Spleen (tissue), 11 donors: Measurements from ENCODE around the gene RHO. TPM values are rescaled to one million over a fixed set of nuclear protein-coding genes. Genes with fewer than 3 reads are reported as not detected.

Experiments
- DNase-seq: peaks from one replicate; pipeline ENCODE4 v3.0.0-alpha.2; 2020
- H3K27ac ChIP-seq, 8 donors: fragments of 200-600 bp; sonication (generic) in 7 of 8; 1 replicate in 4 of 8; 2 replicates in 4 of 8; pipeline versions ENCODE4 v1.5.0 to v1.8.0; 2016 to 2021; ENCODE audit warnings: inconsistent platforms in 4 of 8, mild to moderate bottlenecking in 4 of 8, moderate library complexity in 1 of 8
- H3K27me3 ChIP-seq, 7 donors: fragments of 200-600 bp; sonication (generic) in 6 of 7; replicated peaks in 1 of 7; 1 replicate in 4 of 7; 2 replicates in 3 of 7; pipeline versions ENCODE4 v1.5.0 to v1.8.0; 2016 to 2021; ENCODE audit warnings: inconsistent platforms in 3 of 7, mild to moderate bottlenecking in 1 of 7
- H3K36me3 ChIP-seq, 6 donors: fragments of 200-600 bp; sonication (generic) in 5 of 6; 1 replicate in 4 of 6; 2 replicates in 2 of 6; pipeline versions ENCODE4 v1.5.0 to v1.8.0; 2016 to 2021; ENCODE audit warnings: inconsistent platforms in 2 of 6
- H3K4me1 ChIP-seq, 6 donors: fragments of 200-600 bp; sonication (generic) in 5 of 6; 1 replicate in 3 of 6; 2 replicates in 3 of 6; pipeline versions ENCODE4 v1.5.0 to v1.8.0; 2016 to 2021; ENCODE audit warnings: inconsistent platforms in 3 of 6
- H3K4me3 ChIP-seq, 8 donors: fragments of 200-600 bp; sonication (generic) in 7 of 8; 1 replicate in 4 of 8; 2 replicates in 4 of 8; pipeline versions ENCODE4 v1.5.0 to v1.8.0; 2016 to 2021; ENCODE audit warnings: inconsistent platforms in 4 of 8, mild to moderate bottlenecking in 4 of 8, moderate library complexity in 2 of 8
- H3K9me3 ChIP-seq, 8 donors: fragments of 200-600 bp; sonication (generic) in 7 of 8; 1 replicate in 4 of 8; 2 replicates in 4 of 8; pipeline versions ENCODE4 v1.5.0 to v1.8.0; 2016 to 2021; ENCODE audit warnings: inconsistent platforms in 4 of 8
- POLR2A ChIP-seq, 3 donors: fragments of 450-650 bp; IDR thresholded peaks; one replicate each; pipeline ENCODE4 v1.5.1; 2017; ENCODE audit warnings: antibody characterized with exemption in 3 of 3, mild to moderate bottlenecking in 1 of 3
- POLR2AphosphoS5 ChIP-seq, 3 donors: sonication (generic); formaldehyde crosslinking; IDR thresholded peaks; one replicate each; pipeline ENCODE4 v1.5.1; 2017; ENCODE audit warnings: antibody characterized with exemption in 3 of 3
- WGBS, 5 donors: extraction: QIAGEN DNeasy Blood & Tissue Kit in 3 of 5; methylation state at CpG; one replicate each; pipeline versions ENCODE4 v1.1.5 to v1.1.7; 2013 to 2018; 5-methylcytosine and 5-hydroxymethylcytosine counted together
- intact Hi-C: fragments of 100-400 bp; cut with DNase I; formaldehyde crosslinking; loops from one replicate; pipeline ENCODE4 v1.15.0; 2023; ENCODE audit warnings: low total_unique reads
- polyA plus RNA-seq, 3 donors: library from polyadenylated mRNA; stranded (reverse); fragments of 200-250 nt; gene quantifications; one replicate each; pipeline ENCODE4 v1.2.1, GENCODE V29; 2013
- total RNA-seq, 7 donors: library from RNA; depleted of rRNA in 3 of 7; stranded (reverse); fragments of >200 nt in 3 of 7; fragmentation: NEBNext Ultra II Directional in 4 of 7; extraction: Animal tissue kit (Norgen Biotek cat#: 25700) in 4 of 7; gene quantifications; one replicate each; pipeline versions ENCODE4 v1.1.0 to v1.2.1, GENCODE V29; 2016 to 2021
- TF ChIP-seq, protein P1 (sequence below), 11 experiments: fragments of 200-600 bp in 7 of 11; fragments of 450-650 bp in 4 of 11; sonication (generic) in 4 of 11; IDR thresholded peaks in 8 of 11; conservative IDR thresholded peaks in 3 of 11; 1 replicate in 7 of 11; 2 replicates in 4 of 11; pipeline versions ENCODE4 v1.4.0 to v1.8.0; 2016 to 2021; ENCODE audit warnings: antibody characterized with exemption in 11 of 11, inconsistent platforms in 4 of 11, mild to moderate bottlenecking in 1 of 11
- donor health status: healthy with polysubstance abuse.
- donor health status: DM: no; HTN: no; CAD: no; lungs with moderate emphysema.
- donor health status: DM: no; HTN: no; CAD: no.
- donor health status: Bipolar disorder and iron deficiency.
- donor health status: healthy.
- donor health status: DM: no; HTN: no; CAD: no.
- donor health status: DM: yes; HTN: yes; CAD: no.

The RHO gene
- total and polyA plus RNA-seq, 10 donors = not detected

DNA sequence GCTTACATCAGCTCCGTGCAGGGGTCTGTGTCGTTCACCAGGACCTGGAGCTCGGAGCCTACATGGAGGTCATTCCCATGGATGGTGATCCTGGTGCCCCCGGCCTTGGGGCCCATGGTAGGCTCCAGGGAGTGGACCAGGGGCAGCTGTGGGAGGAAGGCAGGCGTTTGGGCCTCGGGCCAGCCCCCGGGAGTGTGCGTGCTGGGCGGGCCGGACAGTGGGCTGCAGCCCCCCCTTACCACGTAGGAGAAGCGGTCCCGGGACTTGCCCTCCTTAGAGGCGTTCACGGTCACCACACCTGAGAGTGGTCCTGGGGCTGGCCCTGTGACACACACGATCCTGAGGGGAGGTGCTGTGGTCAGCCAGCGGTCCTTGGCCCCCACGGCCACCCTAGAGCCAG lies 44.2 kb downstream of the RHO start:
- WGBS, 5 donors = 73 to 87% (median 82%) methylated on average over 16 to 18 of the region's 18 CpGs; no CpG with 5 or more reads in 1 of the 5 donors
- Histone ChIP-seq H3K27ac (peak overlapping the region in 1 of 8 donors; percentile 21), H3K9me3 (no peaks in the 10 kb centered on the region), H3K36me3 (peaks cover 0 to 99% (median 45%) of the 10 kb centered on the region in 6 donors), H3K4me1 (peaks cover 18 to 58% (median 29%) of the 10 kb centered on the region in 6 donors), H3K27me3 (no peaks in the 10 kb centered on the region), H3K4me3 (no peak overlapping the region)
- intact Hi-C loops = no loop called here
- TF ChIP-seq, protein P1, sequence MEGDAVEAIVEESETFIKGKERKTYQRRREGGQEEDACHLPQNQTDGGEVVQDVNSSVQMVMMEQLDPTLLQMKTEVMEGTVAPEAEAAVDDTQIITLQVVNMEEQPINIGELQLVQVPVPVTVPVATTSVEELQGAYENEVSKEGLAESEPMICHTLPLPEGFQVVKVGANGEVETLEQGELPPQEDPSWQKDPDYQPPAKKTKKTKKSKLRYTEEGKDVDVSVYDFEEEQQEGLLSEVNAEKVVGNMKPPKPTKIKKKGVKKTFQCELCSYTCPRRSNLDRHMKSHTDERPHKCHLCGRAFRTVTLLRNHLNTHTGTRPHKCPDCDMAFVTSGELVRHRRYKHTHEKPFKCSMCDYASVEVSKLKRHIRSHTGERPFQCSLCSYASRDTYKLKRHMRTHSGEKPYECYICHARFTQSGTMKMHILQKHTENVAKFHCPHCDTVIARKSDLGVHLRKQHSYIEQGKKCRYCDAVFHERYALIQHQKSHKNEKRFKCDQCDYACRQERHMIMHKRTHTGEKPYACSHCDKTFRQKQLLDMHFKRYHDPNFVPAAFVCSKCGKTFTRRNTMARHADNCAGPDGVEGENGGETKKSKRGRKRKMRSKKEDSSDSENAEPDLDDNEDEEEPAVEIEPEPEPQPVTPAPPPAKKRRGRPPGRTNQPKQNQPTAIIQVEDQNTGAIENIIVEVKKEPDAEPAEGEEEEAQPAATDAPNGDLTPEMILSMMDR (IDR thresholded peaks at IDR 0.05 in 8 of 11, conservative IDR thresholded peaks at IDR 0.05 in 3 of 11) = no peak
- no peak for TF ChIP-seq POLR2A (IDR thresholded peaks at IDR 0.05)
- TF ChIP-seq POLR2AphosphoS5 (IDR thresholded peaks at IDR 0.05) = peak in 2 of 3 donors; percentile 28 to 66
- DNase-seq = no peak

DNA sequence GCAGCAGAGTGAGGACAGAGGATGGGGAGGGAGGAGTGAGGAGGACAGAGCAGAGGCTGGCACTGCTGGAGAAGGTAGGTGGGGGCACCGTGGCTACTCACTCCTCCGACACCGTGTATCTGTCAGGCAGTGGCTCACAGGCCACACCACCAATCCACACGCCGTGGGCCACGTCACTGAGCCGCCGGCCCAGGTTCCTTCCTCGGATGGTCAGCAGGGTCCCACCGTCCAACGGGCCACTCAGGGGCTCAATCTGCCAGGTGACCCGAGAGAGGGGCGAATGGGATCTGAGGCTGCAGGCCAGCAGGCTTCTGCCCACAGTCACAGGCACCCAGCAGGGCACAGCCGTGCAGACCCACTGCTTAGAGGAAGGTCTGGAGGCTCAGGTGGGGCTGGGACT lies 45.1 kb downstream of the RHO start:
- Histone ChIP-seq H3K9me3 (no peaks in the 10 kb centered on the region), H3K36me3 (peaks cover 0 to 97% (median 43%) of the 10 kb centered on the region in 6 donors), H3K4me1 (peaks cover 27 to 58% (median 34%) of the 10 kb centered on the region in 6 donors), H3K27me3 (no peaks in the 10 kb centered on the region), H3K4me3 (no peak overlapping the region), H3K27ac (peak overlapping the region in 2 of 8 donors; percentile 17 to 21)
- no peak for TF ChIP-seq POLR2AphosphoS5 (IDR thresholded peaks at IDR 0.05)
- TF ChIP-seq POLR2A (IDR thresholded peaks at IDR 0.05) = no peak
- TF ChIP-seq, protein P1 (IDR thresholded peaks at IDR 0.05 in 8 of 11, conservative IDR thresholded peaks at IDR 0.05 in 3 of 11) = no peak
- intact Hi-C loops = no loop called here
- 92 to 95% (median 94%) methylated on average over 13 to 14 of the region's 14 CpGs for WGBS, 5 donors
- DNase-seq = no peak

DNA sequence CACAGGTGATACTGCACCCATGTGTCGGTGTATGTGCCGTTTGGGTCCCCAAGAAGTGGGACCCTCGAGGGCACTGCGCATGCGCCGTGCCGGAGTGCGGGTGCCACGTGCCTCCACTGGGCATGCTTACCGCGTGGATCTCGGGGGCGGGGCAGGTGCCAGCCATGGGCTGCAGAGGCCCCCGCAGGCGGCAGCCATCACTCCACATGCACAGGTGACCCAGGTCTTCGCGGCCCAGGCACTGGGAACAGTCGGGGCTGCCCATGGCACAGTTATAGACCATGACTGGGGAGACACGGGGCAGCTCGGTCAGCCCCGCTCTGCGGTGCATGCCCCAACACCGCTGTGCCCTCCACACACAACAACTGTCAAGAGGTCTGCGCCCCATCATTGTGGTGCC lies 45.8 kb downstream of the RHO start:
- no peak for TF ChIP-seq POLR2A (IDR thresholded peaks at IDR 0.05)
- TF ChIP-seq POLR2AphosphoS5 (IDR thresholded peaks at IDR 0.05) = peak in 1 of 3 donors; percentile 40
- TF ChIP-seq, protein P1 (IDR thresholded peaks at IDR 0.05 in 8 of 11, conservative IDR thresholded peaks at IDR 0.05 in 3 of 11) = no peak
- H3K4me3 ChIP-seq = no peak overlapping the region
- no peak for DNase-seq
- peaks cover 32 to 61% (median 41%) of the 10 kb centered on the region in 6 donors for H3K4me1 ChIP-seq
- 90 to 94% (median 92%) methylated on average over 14 to 24 of the region's 24 CpGs for WGBS, 5 donors
- H3K27me3 ChIP-seq = no peaks in the 10 kb centered on the region
- H3K36me3 ChIP-seq = peaks cover 0 to 94% (median 43%) of the 10 kb centered on the region in 6 donors
- H3K9me3 ChIP-seq = no peaks in the 10 kb centered on the region
- intact Hi-C loops = no loop called here
- peak overlapping the region in 2 of 8 donors; percentile 21 to 90 for H3K27ac ChIP-seq

DNA sequence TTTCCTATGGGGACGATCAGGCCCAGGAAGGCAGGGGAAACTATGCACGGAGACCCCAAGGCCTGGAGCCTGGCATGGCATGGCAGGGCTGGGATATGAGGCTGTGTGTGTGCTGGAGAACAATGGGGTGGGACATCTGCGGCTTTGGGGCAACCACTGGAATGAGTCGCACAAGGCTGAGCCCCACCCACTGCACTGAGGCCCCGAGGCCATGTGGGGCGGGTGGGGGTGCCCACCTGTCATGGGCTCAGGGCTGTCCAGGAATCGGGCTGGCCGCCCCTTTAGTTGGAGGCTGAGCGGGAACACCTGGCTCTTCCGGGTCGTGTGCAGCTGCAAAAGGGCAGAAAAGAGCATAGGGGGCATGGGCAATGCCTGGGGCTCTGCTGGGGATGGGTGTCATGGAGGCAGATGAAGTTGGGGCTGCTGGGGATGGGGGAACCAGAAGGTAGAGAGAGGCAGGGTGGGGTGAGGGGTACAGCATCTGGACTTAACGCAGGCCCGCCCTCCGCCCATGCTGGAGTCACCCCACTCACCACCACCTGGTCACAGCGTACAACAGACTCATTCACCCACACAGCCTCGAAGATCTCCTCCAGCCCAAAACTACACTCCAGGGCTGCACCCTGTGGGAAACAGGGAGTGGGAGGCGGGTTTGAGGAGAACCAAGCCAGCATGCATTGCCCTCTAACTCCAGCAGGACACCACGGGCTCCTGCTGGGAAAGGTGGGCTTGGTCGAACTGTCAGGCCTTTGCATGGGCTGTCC lies 47.0 kb downstream of the RHO start:
- 75 to 90% (median 86%) methylated on average over 19 of the region's 19 CpGs for WGBS, 5 donors
- Histone ChIP-seq H3K27ac (peak overlapping the region in 6 of 8 donors; percentile 72 to 97 (median 90)), H3K36me3 (peaks cover 0 to 94% (median 34%) of the 10 kb centered on the region in 6 donors), H3K4me1 (peaks cover 32 to 73% (median 49%) of the 10 kb centered on the region in 6 donors), H3K4me3 (no peak overlapping the region), H3K27me3 (no peaks in the 10 kb centered on the region), H3K9me3 (no peaks in the 10 kb centered on the region)
- no peak for DNase-seq
- intact Hi-C loops = no loop called here
- TF ChIP-seq, protein P1 (IDR thresholded peaks at IDR 0.05 in 8 of 11, conservative IDR thresholded peaks at IDR 0.05 in 3 of 11) = no peak
